Stomach smooth muscle (tissue), 2 donors: ENCODE results near the gene AP4E1.

Experiments used
- H3K27ac ChIP-seq: one replicate; pipeline ENCODE4 v1.7.0; 2013; ENCODE audit warnings: mild to moderate bottlenecking, low read length, inconsistent platforms
- H3K27me3 ChIP-seq, 2 donors: one replicate each; pipeline ENCODE4 v1.7.0; 2013; ENCODE audit warnings: low read length in 2 of 2; ENCODE audit not compliant: insufficient read depth in 2 of 2, control insufficient read depth in 1 of 2
- H3K36me3 ChIP-seq, 2 donors: one replicate each; pipeline ENCODE4 v1.7.0; 2013; ENCODE audit warnings: low read length in 2 of 2; ENCODE audit not compliant: control insufficient read depth in 2 of 2, insufficient read depth in 2 of 2
- H3K4me1 ChIP-seq: one replicate; pipeline ENCODE4 v1.7.0; 2013; ENCODE audit warnings: low read length; ENCODE audit not compliant: control insufficient read depth, insufficient read depth
- H3K4me3 ChIP-seq, 2 donors: one replicate each; pipeline ENCODE4 v1.7.0; 2013; ENCODE audit warnings: low read length in 2 of 2
- H3K9ac ChIP-seq, 2 donors: one replicate each; pipeline ENCODE4 v1.7.0; 2013; ENCODE audit warnings: low read length in 2 of 2, mild to moderate bottlenecking in 1 of 2
- H3K9me3 ChIP-seq, 2 donors: one replicate each; pipeline ENCODE4 v1.7.0; 2013; ENCODE audit warnings: low read length in 2 of 2; ENCODE audit not compliant: control insufficient read depth in 2 of 2
- donor health status: healthy.
- donor health status: Pancreatic carcinoma.

Gene AP4E1

GRCh38 chr15:51044037-51044727 lies 135.7 kb downstream of the AP4E1 start:
- Histone ChIP-seq H3K9ac (no peak overlapping the region), H3K4me1 (peaks cover 17% of the 10 kb centered on the region), H3K27ac (no peak overlapping the region), H3K9me3 (no peaks in the 10 kb centered on the region), H3K4me3 (no peak overlapping the region), H3K36me3 (no peaks in the 10 kb centered on the region), H3K27me3 (no peaks in the 10 kb centered on the region)

GRCh38 chr15:51046016-51046415 lies 137.5 kb downstream of the AP4E1 start:
- no peaks in the 10 kb centered on the region for H3K36me3 ChIP-seq
- H3K27ac ChIP-seq = no peak overlapping the region
- peaks cover 17% of the 10 kb centered on the region for H3K4me1 ChIP-seq
- H3K4me3 ChIP-seq = no peak overlapping the region
- H3K9me3 ChIP-seq = no peaks in the 10 kb centered on the region
- no peaks in the 10 kb centered on the region for H3K27me3 ChIP-seq
- H3K9ac ChIP-seq = no peak overlapping the region

- peaks cover 20% of the 10 kb centered on the region for H3K4me1 ChIP-seq
Measured at GRCh38 chr15:51046799-51047449, 138.4 kb downstream of the AP4E1 start.

GRCh38 chr15:51048308-51048707 lies 139.8 kb downstream of the AP4E1 start:
- Histone ChIP-seq H3K9ac (no peak overlapping the region), H3K9me3 (no peaks in the 10 kb centered on the region), H3K4me1 (peaks cover 24% of the 10 kb centered on the region), H3K27me3 (no peaks in the 10 kb centered on the region), H3K36me3 (no peaks in the 10 kb centered on the region), H3K4me3 (no peak overlapping the region), H3K27ac (no peak overlapping the region)

More at GRCh38 chr15:51046799-51047449, 138.4 kb downstream of the AP4E1 start:
- Histone ChIP-seq H3K9ac (no peak overlapping the region), H3K27me3 (no peaks in the 10 kb centered on the region), H3K27ac (no peak overlapping the region), H3K4me3 (no peak overlapping the region), H3K9me3 (no peaks in the 10 kb centered on the region), H3K36me3 (no peaks in the 10 kb centered on the region)

GRCh38 chr15:51049081-51049480 lies 140.6 kb downstream of the AP4E1 start:
- H3K9me3 ChIP-seq = no peaks in the 10 kb centered on the region
- no peaks in the 10 kb centered on the region for H3K27me3 ChIP-seq
- H3K9ac ChIP-seq = no peak overlapping the region
- H3K4me1 ChIP-seq = peaks cover 24% of the 10 kb centered on the region
- no peak overlapping the region for H3K4me3 ChIP-seq
- no peaks in the 10 kb centered on the region for H3K36me3 ChIP-seq
- H3K27ac ChIP-seq = no peak overlapping the region

- Histone ChIP-seq H3K27me3 (no peaks in the 10 kb centered on the region), H3K36me3 (no peaks in the 10 kb centered on the region), H3K9me3 (no peaks in the 10 kb centered on the region), H3K27ac (peak overlapping the region; percentile 6), H3K4me1 (peaks cover 23% of the 10 kb centered on the region), H3K9ac (no peak overlapping the region), H3K4me3 (no peak overlapping the region)
Measured at GRCh38 chr15:51051776-51052175, 143.3 kb downstream of the AP4E1 start.

GRCh38 chr15:51053571-51053970 lies 145.1 kb downstream of the AP4E1 start:
- peaks cover 8% of the 10 kb centered on the region for H3K4me1 ChIP-seq
- H3K27ac ChIP-seq = no peak overlapping the region
- no peaks in the 10 kb centered on the region for H3K9me3 ChIP-seq
- H3K4me3 ChIP-seq = no peak overlapping the region
- H3K9ac ChIP-seq = no peak overlapping the region
- H3K36me3 ChIP-seq = peaks cover 0 to 7% of the 10 kb centered on the region in 2 donors
- H3K27me3 ChIP-seq = no peaks in the 10 kb centered on the region

- Histone ChIP-seq H3K4me3 (no peak overlapping the region), H3K27ac (no peak overlapping the region), H3K4me1 (peaks cover 8% of the 10 kb centered on the region), H3K36me3 (peaks cover 0 to 7% of the 10 kb centered on the region in 2 donors), H3K9me3 (no peaks in the 10 kb centered on the region), H3K27me3 (no peaks in the 10 kb centered on the region), H3K9ac (no peak overlapping the region)
Measured at GRCh38 chr15:51054535-51054934, 146.1 kb downstream of the AP4E1 start.
